ENCODE results near the gene HOXB5.

DNA sequence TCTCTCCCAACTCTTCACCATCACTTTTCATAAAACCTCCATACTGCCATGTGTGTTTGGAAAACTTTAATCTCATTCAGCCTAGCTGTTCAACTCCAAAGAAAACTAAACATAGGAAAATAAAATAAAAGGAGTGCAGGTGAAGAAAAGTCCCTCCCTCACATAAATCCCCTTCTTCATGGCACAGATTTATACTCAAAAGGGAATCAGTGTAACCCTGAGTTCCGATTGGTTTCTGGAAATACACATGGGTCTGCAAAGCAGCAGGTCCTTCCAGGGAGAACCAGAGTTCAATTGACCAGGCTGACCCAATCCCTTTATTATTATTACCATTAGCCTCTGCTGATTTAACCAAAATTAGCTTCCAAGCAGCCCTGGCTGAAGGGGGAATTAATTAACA, 39.8 kb downstream of the HOXB5 start:
- TF ChIP-seq, protein P1, sequence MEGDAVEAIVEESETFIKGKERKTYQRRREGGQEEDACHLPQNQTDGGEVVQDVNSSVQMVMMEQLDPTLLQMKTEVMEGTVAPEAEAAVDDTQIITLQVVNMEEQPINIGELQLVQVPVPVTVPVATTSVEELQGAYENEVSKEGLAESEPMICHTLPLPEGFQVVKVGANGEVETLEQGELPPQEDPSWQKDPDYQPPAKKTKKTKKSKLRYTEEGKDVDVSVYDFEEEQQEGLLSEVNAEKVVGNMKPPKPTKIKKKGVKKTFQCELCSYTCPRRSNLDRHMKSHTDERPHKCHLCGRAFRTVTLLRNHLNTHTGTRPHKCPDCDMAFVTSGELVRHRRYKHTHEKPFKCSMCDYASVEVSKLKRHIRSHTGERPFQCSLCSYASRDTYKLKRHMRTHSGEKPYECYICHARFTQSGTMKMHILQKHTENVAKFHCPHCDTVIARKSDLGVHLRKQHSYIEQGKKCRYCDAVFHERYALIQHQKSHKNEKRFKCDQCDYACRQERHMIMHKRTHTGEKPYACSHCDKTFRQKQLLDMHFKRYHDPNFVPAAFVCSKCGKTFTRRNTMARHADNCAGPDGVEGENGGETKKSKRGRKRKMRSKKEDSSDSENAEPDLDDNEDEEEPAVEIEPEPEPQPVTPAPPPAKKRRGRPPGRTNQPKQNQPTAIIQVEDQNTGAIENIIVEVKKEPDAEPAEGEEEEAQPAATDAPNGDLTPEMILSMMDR (IDR thresholded peaks at IDR 0.05; ENCODE audit: low read depth, low read length) = no peak
- no peak for TF ChIP-seq EZH2phosphoT487 (IDR thresholded peaks at IDR 0.05; ENCODE audit: low read depth)
